Esophagus muscularis mucosa (tissue), 4 donors: ENCODE results near the gene MAP1LC3B. TPM values are rescaled to one million over a fixed set of nuclear protein-coding genes. Genes with fewer than 3 reads are reported as not detected.

Experiments used
- DNase-seq: peaks from one replicate; pipeline ENCODE4 v3.0.0-alpha.2; 2017; ENCODE audit errors: extremely low spot score
- H3K27ac ChIP-seq, 4 donors: fragments of 200-600 bp; sonication (generic); replicated peaks in 1 of 4; 1 replicate in 3 of 4; 2 replicates in 1 of 4; pipeline ENCODE4 v1.5.1; 2016 to 2019; ENCODE audit warnings: mild to moderate bottlenecking in 1 of 4
- H3K27me3 ChIP-seq, 4 donors: fragments of 200-600 bp; sonication (generic); one replicate each; pipeline versions ENCODE4 v1.5.1 to v1.6.0; 2016 to 2019
- H3K36me3 ChIP-seq, 4 donors: fragments of 200-600 bp; sonication (generic); one replicate each; pipeline ENCODE4 v1.5.1; 2016 to 2019
- H3K4me1 ChIP-seq, 4 donors: fragments of 200-600 bp; sonication (generic); one replicate each; pipeline ENCODE4 v1.5.1; 2016 to 2019
- H3K4me3 ChIP-seq, 4 donors: fragments of 200-600 bp; sonication (generic); 1 replicate in 2 of 4; 2 replicates in 2 of 4; pipeline ENCODE4 v1.5.1; 2016 to 2019; ENCODE audit warnings: mild to moderate bottlenecking in 4 of 4, moderate library complexity in 1 of 4
- H3K9me3 ChIP-seq, 4 donors: fragments of 200-600 bp; sonication (generic); 1 replicate in 3 of 4; 2 replicates in 1 of 4; pipeline ENCODE4 v1.5.1; 2016 to 2019
- CTCF ChIP-seq, 3 experiments: fragments of 200-600 bp in 2 of 3; fragments of 450-650 bp in 1 of 3; sonication (generic) in 2 of 3; IDR thresholded peaks; one replicate each; pipeline ENCODE4 v1.5.1; 2017 to 2019; ENCODE audit warnings: antibody characterized with exemption in 3 of 3, mild to moderate bottlenecking in 2 of 3, moderate library complexity in 1 of 3
- EP300 ChIP-seq: sonication (generic); formaldehyde crosslinking; IDR thresholded peaks from one replicate; pipeline ENCODE4 v1.6.1; 2017; ENCODE audit warnings: antibody characterized with exemption
- POLR2A ChIP-seq: fragments of 450-650 bp; IDR thresholded peaks from one replicate; pipeline ENCODE4 v1.6.1; 2017; ENCODE audit warnings: antibody characterized with exemption, moderate library complexity, mild to moderate bottlenecking, low read depth
- POLR2AphosphoS5 ChIP-seq, 2 donors: sonication (generic); formaldehyde crosslinking; IDR thresholded peaks; one replicate each; pipeline ENCODE4 v1.6.1; 2017; ENCODE audit warnings: antibody characterized with exemption in 2 of 2
- WGBS: methylation state at CpG from one replicate; pipeline ENCODE4 v1.1.5; 2018; 5-methylcytosine and 5-hydroxymethylcytosine counted together
- intact Hi-C: fragments of 100-400 bp; cut with DNase I; formaldehyde crosslinking; loops from one replicate; pipeline ENCODE4 v1.15.1; 2023
- total RNA-seq, 4 donors: library from RNA; depleted of rRNA; stranded (reverse); fragments of >200 nt; gene quantifications; one replicate each; pipeline versions ENCODE4 v1.1.0 to v1.2.1, GENCODE V29; 2016

MAP1LC3B gene
- total RNA-seq, 4 donors from 2014 or later = 49.4 to 70.6 (median 57.9) TPM

- Histone ChIP-seq H3K4me3 (no peak overlapping the region), H3K27ac (no peak overlapping the region), H3K27me3 (no peaks in the 10 kb centered on the region), H3K36me3 (peaks cover 33 to 87% (median 73%) of the 10 kb centered on the region in 4 donors), H3K9me3 (no peaks in the 10 kb centered on the region), H3K4me1 (peaks cover 0 to 9% (median 4%) of the 10 kb centered on the region in 4 donors)
- WGBS = 91% methylated on average over 11 of the region's 11 CpGs
- no peak for TF ChIP-seq CTCF (IDR thresholded peaks at IDR 0.05)
- no peak for TF ChIP-seq EP300
- no peak for TF ChIP-seq POLR2A
- TF ChIP-seq POLR2AphosphoS5 (IDR thresholded peaks at IDR 0.05) = no peak
- no peak for DNase-seq
- intact Hi-C loops = no loop called here
These were observed 30.0 kb downstream of the MAP1LC3B start for GRCh38 chr16:87422106-87422505.

GRCh38 chr16:87423429-87423828 is 31.3 kb downstream of the MAP1LC3B start:
- Histone ChIP-seq H3K27me3 (no peaks in the 10 kb centered on the region), H3K9me3 (no peaks in the 10 kb centered on the region), H3K4me1 (peaks cover 0 to 9% (median 3%) of the 10 kb centered on the region in 4 donors), H3K4me3 (no peak overlapping the region), H3K27ac (no peak overlapping the region), H3K36me3 (peaks cover 22 to 77% (median 60%) of the 10 kb centered on the region in 4 donors)
- no peak for DNase-seq
- intact Hi-C loops = no loop called here
- 94% methylated on average over 15 of the region's 15 CpGs for WGBS
- TF ChIP-seq CTCF (IDR thresholded peaks at IDR 0.05) (no peak), EP300 (no peak), POLR2A (no peak), POLR2AphosphoS5 (IDR thresholded peaks at IDR 0.05) (no peak)

- Histone ChIP-seq H3K36me3 (peaks cover 17 to 77% (median 59%) of the 10 kb centered on the region in 4 donors), H3K27me3 (no peaks in the 10 kb centered on the region), H3K4me1 (peaks cover 0 to 9% (median 3%) of the 10 kb centered on the region in 4 donors), H3K4me3 (no peak overlapping the region), H3K9me3 (no peaks in the 10 kb centered on the region), H3K27ac (no peak overlapping the region)
- WGBS = 80% methylated on average over 10 of the region's 12 CpGs
- DNase-seq = no peak
- intact Hi-C loops = no loop called here
- TF ChIP-seq POLR2AphosphoS5 (IDR thresholded peaks at IDR 0.05) (no peak), POLR2A (no peak), EP300 (no peak), CTCF (IDR thresholded peaks at IDR 0.05) (no peak)
These were observed 32.1 kb downstream of the MAP1LC3B start for GRCh38 chr16:87424266-87424665.

- 90% methylated on average over 12 of the region's 12 CpGs for WGBS
- no peak for DNase-seq
- TF ChIP-seq POLR2AphosphoS5 (IDR thresholded peaks at IDR 0.05) (no peak), POLR2A (no peak), EP300 (no peak), CTCF (IDR thresholded peaks at IDR 0.05) (no peak)
- H3K27me3 ChIP-seq = no peaks in the 10 kb centered on the region
- H3K4me1 ChIP-seq = peaks cover 0 to 9% (median 3%) of the 10 kb centered on the region in 4 donors
- intact Hi-C loops = no loop called here
- H3K9me3 ChIP-seq = no peaks in the 10 kb centered on the region
- peaks cover 8 to 74% (median 49%) of the 10 kb centered on the region in 4 donors for H3K36me3 ChIP-seq
- no peak overlapping the region for H3K4me3 ChIP-seq
- no peak overlapping the region for H3K27ac ChIP-seq
These were observed 33.8 kb downstream of the MAP1LC3B start for GRCh38 chr16:87425941-87426340.
